ENCODE results near the gene DPM1. TPM values are rescaled to one million over a fixed set of nuclear protein-coding genes. Genes with fewer than 3 reads are reported as not detected.

Gene DPM1
- total RNA-seq, 1 experiment from 2014 or later = 70.7 TPM

- no peak for TF ChIP-seq EZH2 (IDR thresholded peaks at IDR 0.05; ENCODE audit: low read depth)
- TF ChIP-seq, protein P1, sequence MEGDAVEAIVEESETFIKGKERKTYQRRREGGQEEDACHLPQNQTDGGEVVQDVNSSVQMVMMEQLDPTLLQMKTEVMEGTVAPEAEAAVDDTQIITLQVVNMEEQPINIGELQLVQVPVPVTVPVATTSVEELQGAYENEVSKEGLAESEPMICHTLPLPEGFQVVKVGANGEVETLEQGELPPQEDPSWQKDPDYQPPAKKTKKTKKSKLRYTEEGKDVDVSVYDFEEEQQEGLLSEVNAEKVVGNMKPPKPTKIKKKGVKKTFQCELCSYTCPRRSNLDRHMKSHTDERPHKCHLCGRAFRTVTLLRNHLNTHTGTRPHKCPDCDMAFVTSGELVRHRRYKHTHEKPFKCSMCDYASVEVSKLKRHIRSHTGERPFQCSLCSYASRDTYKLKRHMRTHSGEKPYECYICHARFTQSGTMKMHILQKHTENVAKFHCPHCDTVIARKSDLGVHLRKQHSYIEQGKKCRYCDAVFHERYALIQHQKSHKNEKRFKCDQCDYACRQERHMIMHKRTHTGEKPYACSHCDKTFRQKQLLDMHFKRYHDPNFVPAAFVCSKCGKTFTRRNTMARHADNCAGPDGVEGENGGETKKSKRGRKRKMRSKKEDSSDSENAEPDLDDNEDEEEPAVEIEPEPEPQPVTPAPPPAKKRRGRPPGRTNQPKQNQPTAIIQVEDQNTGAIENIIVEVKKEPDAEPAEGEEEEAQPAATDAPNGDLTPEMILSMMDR (conservative IDR thresholded peaks at IDR 0.05) = no peak
- no TSS peak for BruUV-seq (replicated peaks)
- H3K9me3 ChIP-seq (ENCODE audit: insufficient read depth, low read depth) = no peaks in the 10 kb centered on the region
- no peak overlapping the region for H3K27ac ChIP-seq
- no peaks in the 10 kb centered on the region for H3K9me2 ChIP-seq (ENCODE audit: insufficient read depth)
- no peak for DNase-seq
- H3K4me3 ChIP-seq = no peak overlapping the region
- no peaks in the 10 kb centered on the region for H3K27me3 ChIP-seq (ENCODE audit: insufficient read depth, low read depth)
- H2AFZ ChIP-seq = no peak overlapping the region
- ChIA-PET CTCF (no interaction called here), POLR2A (ENCODE audit: unreplicated experiment) (no interaction called here)
- H3K4me1 ChIP-seq (replicated peaks; ENCODE audit: insufficient read depth) = no peaks in the 10 kb centered on the region
- H3K79me2 ChIP-seq (ENCODE audit: low read depth) = peaks cover 91% of the 10 kb centered on the region
- peaks cover 42% of the 10 kb centered on the region for H3K36me3 ChIP-seq (ENCODE audit: low read depth)
- H4K20me1 ChIP-seq (ENCODE audit: insufficient read depth) = peaks cover 81% of the 10 kb centered on the region
- H3F3A ChIP-seq (ENCODE audit: insufficient read depth, low read depth) = peaks cover 15% of the 10 kb centered on the region; the same call in 1 of the 2 replicates
- intact Hi-C loops (cut with micrococcal nuclease; ENCODE audit: unreplicated experiment) = loop anchor here (5.0 kb wide), 1 partner anchor 86 kb away; no protein-coding TSS in a partner anchor
- H3K4me2 ChIP-seq = no peak overlapping the region
Observed at GRCh38 chr20:50903353-50904051, 54.8 kb downstream of the DPM1 start.

- H3K9me2 ChIP-seq (ENCODE audit: insufficient read depth) = no peaks in the 10 kb centered on the region
- peaks cover 48% of the 10 kb centered on the region for H3K36me3 ChIP-seq (ENCODE audit: low read depth)
- no peak overlapping the region for H3K4me2 ChIP-seq
- H3K27ac ChIP-seq = no peak overlapping the region
- TF ChIP-seq EZH2 (IDR thresholded peaks at IDR 0.05; ENCODE audit: low read depth) = no peak
- TF ChIP-seq, protein P1 (conservative IDR thresholded peaks at IDR 0.05) = no peak
- POLR2A ChIA-PET (ENCODE audit: unreplicated experiment) = no interaction called here
- no peak overlapping the region for H2AFZ ChIP-seq
- H3F3A ChIP-seq (ENCODE audit: insufficient read depth, low read depth) = peaks cover 15% of the 10 kb centered on the region; the same call in 1 of the 2 replicates
- no peaks in the 10 kb centered on the region for H3K9me3 ChIP-seq (ENCODE audit: insufficient read depth, low read depth)
- CTCF ChIA-PET = no interaction called here
- peaks cover 86% of the 10 kb centered on the region for H3K79me2 ChIP-seq (ENCODE audit: low read depth)
- H3K27me3 ChIP-seq (ENCODE audit: insufficient read depth, low read depth) = no peaks in the 10 kb centered on the region
- no peaks in the 10 kb centered on the region for H3K4me1 ChIP-seq (replicated peaks; ENCODE audit: insufficient read depth)
- no peak for DNase-seq
- peaks cover 78% of the 10 kb centered on the region for H4K20me1 ChIP-seq (ENCODE audit: insufficient read depth)
- BruUV-seq (replicated peaks) = no TSS peak
- intact Hi-C loops (cut with micrococcal nuclease; ENCODE audit: unreplicated experiment) = loop anchor here (5.0 kb wide), 1 partner anchor 84 kb away; no protein-coding TSS in a partner anchor
- H3K4me3 ChIP-seq = no peak overlapping the region
Observed at GRCh38 chr20:50901301-50901700, 57.0 kb downstream of the DPM1 start.

DNA sequence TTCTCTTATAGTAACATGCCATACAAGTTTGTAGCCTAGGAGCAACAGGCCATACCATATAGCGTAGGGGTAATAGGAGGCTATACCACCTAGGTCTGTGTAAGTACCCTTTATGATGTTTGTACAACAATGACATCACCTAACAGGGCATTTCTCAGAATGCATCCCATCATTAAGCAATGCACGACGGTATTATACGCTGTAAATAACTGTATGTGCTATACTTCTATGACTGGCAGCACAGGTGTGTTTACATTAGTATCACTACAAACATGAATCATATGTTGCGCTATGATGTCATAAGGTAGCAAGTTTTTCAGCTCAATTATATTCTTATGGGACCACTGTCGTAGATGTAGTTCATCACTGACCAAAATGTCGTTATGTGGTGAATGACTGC lies 58.1 kb downstream of the DPM1 start:
- no peak for DNase-seq
- H2AFZ ChIP-seq = no peak overlapping the region
- POLR2A ChIA-PET (ENCODE audit: unreplicated experiment) = interaction anchor here (0.6 kb wide), 1 partner anchor 22 kb away, joined by 4 read pairs; no protein-coding TSS in a partner anchor
- no peak overlapping the region for H3K4me2 ChIP-seq
- CTCF ChIA-PET = interaction anchor here (1.0 kb wide), 1 partner anchor 9 kb away, joined by 4 read pairs; no protein-coding TSS in a partner anchor
- no peaks in the 10 kb centered on the region for H3K9me2 ChIP-seq (ENCODE audit: insufficient read depth)
- peaks cover 15% of the 10 kb centered on the region; the same call in 1 of the 2 replicates for H3F3A ChIP-seq (ENCODE audit: insufficient read depth, low read depth)
- no peak overlapping the region for H3K27ac ChIP-seq
- H3K4me1 ChIP-seq (replicated peaks; ENCODE audit: insufficient read depth) = no peaks in the 10 kb centered on the region
- peaks cover 50% of the 10 kb centered on the region for H3K36me3 ChIP-seq (ENCODE audit: low read depth)
- BruUV-seq (replicated peaks) = no TSS peak
- H3K9me3 ChIP-seq (ENCODE audit: insufficient read depth, low read depth) = no peaks in the 10 kb centered on the region
- H3K79me2 ChIP-seq (ENCODE audit: low read depth) = peaks cover 75% of the 10 kb centered on the region
- H3K27me3 ChIP-seq (ENCODE audit: insufficient read depth, low read depth) = no peaks in the 10 kb centered on the region
- H3K4me3 ChIP-seq = no peak overlapping the region
- intact Hi-C loops (cut with micrococcal nuclease; ENCODE audit: unreplicated experiment) = loop anchor here (5.0 kb wide), 1 partner anchor 83 kb away; no protein-coding TSS in a partner anchor
- TF ChIP-seq, protein P1 (conservative IDR thresholded peaks at IDR 0.05) = no peak
- no peak for TF ChIP-seq EZH2 (IDR thresholded peaks at IDR 0.05; ENCODE audit: low read depth)
- H4K20me1 ChIP-seq (ENCODE audit: insufficient read depth) = peaks cover 67% of the 10 kb centered on the region

All from PC-9 (cell line).